CD8-positive, alpha-beta memory T cell (primary cell): ENCODE results near the gene DGUOK. TPM values are rescaled to one million over a fixed set of nuclear protein-coding genes. Genes with fewer than 3 reads are reported as not detected.
"Not testable (repeated sequence)": the region's sequence is repeated elsewhere in the genome, so short reads cannot be mapped to it uniquely, and the experiment has no call there.

ENCODE experiments used
- CTCF ChIA-PET: fragments of 350-600 bp; sonication (Branson Sonifier 250); formaldehyde crosslinking; loops from one replicate; lab custom pipeline; 2021; ENCODE audit warnings: antibody characterized with exemption; lab: Charles Lee
- POLR2A ChIA-PET: fragments of 350-600 bp; sonication (Branson Sonifier 250); formaldehyde crosslinking; loops from one replicate; lab custom pipeline; 2021; ENCODE audit warnings: antibody characterized with exemption; lab: Charles Lee
- DNase-seq, 5 donors: peaks; one replicate each; pipeline versions ENCODE4 v3.0.0 to v3.0.0-alpha.2; 2020 to 2022; ENCODE audit warnings: mixed read lengths in 1 of 5
- H3K27ac ChIP-seq: one replicate; pipeline ENCODE4 v1.7.0; 2013; ENCODE audit warnings: low read depth, mild to moderate bottlenecking, low read length, moderate library complexity
- H3K27me3 ChIP-seq: 2 replicates; pipeline ENCODE4 v1.7.0; 2013; ENCODE audit warnings: low read length, mild to moderate bottlenecking; ENCODE audit not compliant: insufficient read depth, poor library complexity, severe bottlenecking
- H3K36me3 ChIP-seq: 2 replicates; pipeline ENCODE4 v1.7.0; 2013; ENCODE audit warnings: mild to moderate bottlenecking, low read length, moderate library complexity; ENCODE audit not compliant: insufficient read depth
- H3K4me1 ChIP-seq: 2 replicates; pipeline ENCODE4 v1.7.0; 2013; ENCODE audit warnings: mild to moderate bottlenecking, low read length, moderate library complexity; ENCODE audit not compliant: insufficient read depth
- H3K4me3 ChIP-seq: 2 replicates; pipeline ENCODE4 v1.7.0; 2013; ENCODE audit warnings: mild to moderate bottlenecking, low read length
- H3K9me3 ChIP-seq: 2 replicates; pipeline ENCODE4 v1.7.0; 2013; ENCODE audit warnings: mild to moderate bottlenecking, low read length
- H3K27ac Mint-ChIP-seq, 8 donors: one replicate each; pipeline ENCODE4 v1.8.0; 2020 to 2021; ENCODE audit warnings: mixed read lengths in 8 of 8, mild to moderate bottlenecking in 6 of 8, inconsistent platforms in 3 of 8, moderate library complexity in 3 of 8
- H3K27me3 Mint-ChIP-seq, 2 donors: one replicate each; pipeline ENCODE4 v1.8.0; 2020 to 2021; ENCODE audit warnings: mixed read lengths in 2 of 2, mild to moderate bottlenecking in 1 of 2, moderate library complexity in 1 of 2
- H3K36me3 Mint-ChIP-seq, 3 donors: one replicate each; pipeline ENCODE4 v1.8.0; 2020 to 2021; ENCODE audit warnings: mixed read lengths in 3 of 3, inconsistent platforms in 1 of 3, mild to moderate bottlenecking in 1 of 3
- H3K4me1 Mint-ChIP-seq, 3 donors: one replicate each; pipeline ENCODE4 v1.8.0; 2020 to 2021; ENCODE audit warnings: mixed read lengths in 3 of 3, inconsistent platforms in 1 of 3, mild to moderate bottlenecking in 1 of 3
- H3K4me3 Mint-ChIP-seq, 7 donors: one replicate each; pipeline ENCODE4 v1.8.0; 2020 to 2021; ENCODE audit warnings: mixed read lengths in 7 of 7, mild to moderate bottlenecking in 6 of 7, moderate library complexity in 4 of 7, inconsistent platforms in 2 of 7
- H3K9me3 Mint-ChIP-seq, 5 donors: one replicate each; pipeline ENCODE4 v1.8.0; 2020 to 2022; ENCODE audit warnings: mixed read lengths in 5 of 5, mild to moderate bottlenecking in 3 of 5, moderate library complexity in 2 of 5, inconsistent platforms in 1 of 5
- polyA plus RNA-seq: library from polyadenylated mRNA; unstranded; fragments of 300-500 nt; fragmentation: Illumina TruSeq; gene quantifications from one replicate; pipeline ENCODE4 v1.2.3, GENCODE V29; 2021
- total RNA-seq, 2 experiments: library from RNA; stranded (reverse); gene quantifications; one replicate each; pipeline ENCODE4 v1.2.3, GENCODE V29; 2021

The DGUOK gene
- total RNA-seq (10 to 100 TPM; 96.6 to 98.8 TPM), polyA plus RNA-seq (188 TPM)

- no peaks in the 10 kb centered on the region for H3K27me3 Mint-ChIP-seq
- CTCF ChIA-PET: interaction anchor here (0.5 to 1.8 kb wide), 5 partner anchors 9 to 193 kb away, joined by 3 to 4 read pairs (median 3); no protein-coding TSS in a partner anchor
Measured at GRCh38 chr2:73926493-73927327, at the start of gene DGUOK. TSS of gene DGUOK (plus strand) at chr2:73926880. CDS start at chr2:73926911, 31 bp downstream.

GRCh38 chr2:73877071-73877802 lies 49.4 kb upstream of the DGUOK start:
- peaks cover 3 to 8% of the 10 kb centered on the region in 2 donors for H3K27me3 Mint-ChIP-seq
- H3K36me3 ChIP-seq: no peaks in the 10 kb centered on the region
- no peak overlapping the region for H3K27ac Mint-ChIP-seq
- no peak overlapping the region for H3K4me3 ChIP-seq
- H3K4me1 Mint-ChIP-seq: no peaks in the 10 kb centered on the region
- H3K9me3 ChIP-seq: no peaks in the 10 kb centered on the region
- H3K9me3 Mint-ChIP-seq: no peaks in the 10 kb centered on the region
- POLR2A ChIA-PET: no interaction called here
- H3K27ac ChIP-seq: no peak overlapping the region
- CTCF ChIA-PET: no interaction called here
- H3K4me1 ChIP-seq: no peaks in the 10 kb centered on the region
- no peak overlapping the region for H3K4me3 Mint-ChIP-seq
- H3K27me3 ChIP-seq: no peaks in the 10 kb centered on the region
- H3K36me3 Mint-ChIP-seq: peaks cover 0 to 2% (median 0%) of the 10 kb centered on the region in 3 donors
- no peak for DNase-seq

More at GRCh38 chr2:73926493-73927327, at the start of gene DGUOK:
- no peaks in the 10 kb centered on the region for H3K36me3 ChIP-seq
- DNase-seq: peak; percentile 92 to 99 (median 97)
- H3K27ac Mint-ChIP-seq: peak within 1 kb of the TSS; percentile 97 to 99 (median 99)
- POLR2A ChIA-PET: interaction anchor here (0.6 to 1.2 kb wide), 11 partner anchors 9 to 272 kb away, joined by 3 to 10 read pairs (median 3); partner anchors contain the start of genes MOB1A, MTHFD2 and TPRKB
- H3K4me3 Mint-ChIP-seq: peak within 1 kb of the TSS; percentile 81 to 96 (median 93)
- peaks cover 0 to 21% (median 11%) of the 10 kb centered on the region in 3 donors for H3K36me3 Mint-ChIP-seq
- H3K9me3 Mint-ChIP-seq: no peaks in the 10 kb centered on the region
- no peaks in the 10 kb centered on the region for H3K9me3 ChIP-seq
- H3K4me1 ChIP-seq: peaks cover 46% of the 10 kb centered on the region
- H3K4me1 Mint-ChIP-seq: peaks cover 47 to 57% (median 55%) of the 10 kb centered on the region in 3 donors
- H3K27me3 ChIP-seq: no peaks in the 10 kb centered on the region
- peak within 1 kb of the TSS; percentile 82 for H3K4me3 ChIP-seq
- peak within 1 kb of the TSS; percentile 99 for H3K27ac ChIP-seq

GRCh38 chr2:73877984-73878383 lies 48.7 kb upstream of the DGUOK start:
- H3K4me1 Mint-ChIP-seq, H3K9me3 ChIP-seq, CTCF ChIA-PET, H3K27ac Mint-ChIP-seq, H3K4me1 ChIP-seq, POLR2A ChIA-PET, H3K4me3 ChIP-seq, H3K4me3 Mint-ChIP-seq, H3K9me3 Mint-ChIP-seq, H3K36me3 ChIP-seq, H3K27me3 ChIP-seq, H3K36me3 Mint-ChIP-seq, DNase-seq, H3K27ac ChIP-seq: not testable (repeated sequence)
- peaks cover 3 to 12% of the 10 kb centered on the region in 2 donors for H3K27me3 Mint-ChIP-seq

- Mint-ChIP-seq H3K4me1 (peaks cover 3% of the 10 kb centered on the region in 3 donors), H3K36me3 (no peaks in the 10 kb centered on the region), H3K4me3 (no peak overlapping the region), H3K9me3 (no peaks in the 10 kb centered on the region), H3K27me3 (peaks cover 11 to 30% of the 10 kb centered on the region in 2 donors), H3K27ac (no peak overlapping the region)
- Histone ChIP-seq H3K9me3 (no peaks in the 10 kb centered on the region), H3K4me1 (no peaks in the 10 kb centered on the region), H3K27me3 (no peaks in the 10 kb centered on the region), H3K4me3 (no peak overlapping the region), H3K27ac (no peak overlapping the region), H3K36me3 (no peaks in the 10 kb centered on the region)
- ChIA-PET CTCF (interaction anchor here (1.2 kb wide), 1 partner anchor 11 kb away, joined by 3 read pairs; no protein-coding TSS in a partner anchor), POLR2A (interaction anchor here (1.0 kb wide), 1 partner anchor 49 kb away, joined by 3 read pairs; no protein-coding TSS in a partner anchor)
- DNase-seq: no peak
Measured at GRCh38 chr2:73885406-73885805, 41.3 kb upstream of the DGUOK start.

- CTCF ChIA-PET: no interaction called here
- Histone ChIP-seq H3K4me3 (no peak overlapping the region), H3K4me1 (no peaks in the 10 kb centered on the region), H3K9me3 (no peaks in the 10 kb centered on the region), H3K27me3 (no peaks in the 10 kb centered on the region), H3K27ac (no peak overlapping the region), H3K36me3 (no peaks in the 10 kb centered on the region)
- DNase-seq: no peak
- Mint-ChIP-seq H3K9me3 (no peaks in the 10 kb centered on the region), H3K36me3 (no peaks in the 10 kb centered on the region), H3K27me3 (peaks cover 8 to 27% of the 10 kb centered on the region in 2 donors), H3K4me3 (no peak overlapping the region), H3K4me1 (peaks cover 3% of the 10 kb centered on the region in 3 donors), H3K27ac (peak overlapping the region in 2 of 8 donors; percentile 13 to 15)
- POLR2A ChIA-PET: no interaction called here
Measured at GRCh38 chr2:73886357-73886756, 40.3 kb upstream of the DGUOK start.

GRCh38 chr2:73887596-73888353 lies 38.9 kb upstream of the DGUOK start:
- H3K9me3 ChIP-seq, H3K36me3 ChIP-seq, H3K4me1 ChIP-seq, H3K27me3 ChIP-seq, H3K27ac ChIP-seq, H3K36me3 Mint-ChIP-seq, H3K4me3 ChIP-seq, H3K4me3 Mint-ChIP-seq, DNase-seq, POLR2A ChIA-PET, CTCF ChIA-PET, H3K9me3 Mint-ChIP-seq, H3K4me1 Mint-ChIP-seq: not testable (repeated sequence)
- Mint-ChIP-seq H3K27ac (peak overlapping the region in 1 of 8 donors; percentile 78), H3K27me3 (peaks cover 8 to 19% of the 10 kb centered on the region in 2 donors)

GRCh38 chr2:73888388-73888787 lies 38.3 kb upstream of the DGUOK start:
- Mint-ChIP-seq H3K9me3 (no peaks in the 10 kb centered on the region), H3K36me3 (no peaks in the 10 kb centered on the region), H3K27me3 (peaks cover 8 to 15% of the 10 kb centered on the region in 2 donors), H3K4me3 (no peak overlapping the region), H3K27ac (peak overlapping the region in 1 of 8 donors; percentile 47), H3K4me1 (peaks cover 3% of the 10 kb centered on the region in 3 donors)
- H3K36me3 ChIP-seq: no peaks in the 10 kb centered on the region
- no peak overlapping the region for H3K4me3 ChIP-seq
- H3K4me1 ChIP-seq: no peaks in the 10 kb centered on the region
- ChIA-PET POLR2A (no interaction called here), CTCF (no interaction called here)
- H3K27me3 ChIP-seq: no peaks in the 10 kb centered on the region
- DNase-seq: no peak
- H3K9me3 ChIP-seq: no peaks in the 10 kb centered on the region
- no peak overlapping the region for H3K27ac ChIP-seq
